HUES64 (cell line): Measurements from ENCODE around the gene SNX8. TPM values are rescaled to one million over a fixed set of nuclear protein-coding genes. Genes with fewer than 3 reads are reported as not detected.
A peak's percentile ranks its signal among the peaks of the same experiment; 100 is the strongest.

Experiments
- H3K27ac ChIP-seq: 2 replicates; pipeline ENCODE4 v1.7.0; 2013; ENCODE audit warnings: low read depth, low read length, inconsistent platforms
- H3K27me3 ChIP-seq: 2 replicates; pipeline ENCODE4 v1.6.1; 2013; ENCODE audit warnings: mild to moderate bottlenecking, low read length; ENCODE audit not compliant: insufficient read depth
- H3K36me3 ChIP-seq: 2 replicates; pipeline ENCODE4 v1.6.1; 2013; ENCODE audit warnings: mild to moderate bottlenecking, low read length; ENCODE audit not compliant: insufficient read depth
- H3K4me1 ChIP-seq: 2 replicates; pipeline ENCODE4 v1.6.1; 2013; ENCODE audit warnings: mild to moderate bottlenecking, low read length, moderate library complexity; ENCODE audit not compliant: insufficient read depth
- H3K4me3 ChIP-seq: 2 replicates; pipeline ENCODE4 v1.5.1; 2013; ENCODE audit warnings: mild to moderate bottlenecking, low read length, moderate library complexity
- H3K9ac ChIP-seq: 2 replicates; pipeline ENCODE4 v1.6.1; 2013; ENCODE audit warnings: mild to moderate bottlenecking, low read depth, low read length
- H3K9me3 ChIP-seq: 2 replicates; pipeline ENCODE4 v1.6.1; 2013; ENCODE audit warnings: low read depth, low read length; ENCODE audit not compliant: insufficient read depth
- WGBS: fragments of 150-250, 120-280 bp; methylation state at CpG from one replicate; pipeline ENCODE4 v1.1.7; 2013; ENCODE audit warnings: missing lambda C conversion rate; 5-methylcytosine and 5-hydroxymethylcytosine counted together
- polyA plus RNA-seq, 2 experiments: library from polyadenylated mRNA; stranded (reverse); fragments of 50-300 nt; gene quantifications; one replicate each; pipeline ENCODE4 v1.2.3, GENCODE V29; 2013

The SNX8 gene
- polyA plus RNA-seq (2013, experiment 1 of 2): 29.7 TPM
- 31.8 TPM for polyA plus RNA-seq (2013, experiment 2 of 2)

- H3K9me3 ChIP-seq: no peaks in the 10 kb centered on the region
- peak within 1 kb of the TSS; percentile 92 for H3K4me3 ChIP-seq
- no peaks in the 10 kb centered on the region for H3K36me3 ChIP-seq
- no peaks in the 10 kb centered on the region for H3K27me3 ChIP-seq
- no peak within 1 kb of the TSS; the same call in 1 of the 2 replicates for H3K27ac ChIP-seq
- H3K4me1 ChIP-seq: peaks cover 8% of the 10 kb centered on the region
- peak within 1 kb of the TSS; percentile 81 for H3K9ac ChIP-seq
- 3% methylated on average over 78 of the region's 78 CpGs for WGBS
Measured at GRCh38 chr7:2314209-2314955, at the start of gene SNX8. Gene SNX8 (minus strand): TSS chr7:2314441. CDS start chr7:2314421, 20 bp downstream.

DNA sequence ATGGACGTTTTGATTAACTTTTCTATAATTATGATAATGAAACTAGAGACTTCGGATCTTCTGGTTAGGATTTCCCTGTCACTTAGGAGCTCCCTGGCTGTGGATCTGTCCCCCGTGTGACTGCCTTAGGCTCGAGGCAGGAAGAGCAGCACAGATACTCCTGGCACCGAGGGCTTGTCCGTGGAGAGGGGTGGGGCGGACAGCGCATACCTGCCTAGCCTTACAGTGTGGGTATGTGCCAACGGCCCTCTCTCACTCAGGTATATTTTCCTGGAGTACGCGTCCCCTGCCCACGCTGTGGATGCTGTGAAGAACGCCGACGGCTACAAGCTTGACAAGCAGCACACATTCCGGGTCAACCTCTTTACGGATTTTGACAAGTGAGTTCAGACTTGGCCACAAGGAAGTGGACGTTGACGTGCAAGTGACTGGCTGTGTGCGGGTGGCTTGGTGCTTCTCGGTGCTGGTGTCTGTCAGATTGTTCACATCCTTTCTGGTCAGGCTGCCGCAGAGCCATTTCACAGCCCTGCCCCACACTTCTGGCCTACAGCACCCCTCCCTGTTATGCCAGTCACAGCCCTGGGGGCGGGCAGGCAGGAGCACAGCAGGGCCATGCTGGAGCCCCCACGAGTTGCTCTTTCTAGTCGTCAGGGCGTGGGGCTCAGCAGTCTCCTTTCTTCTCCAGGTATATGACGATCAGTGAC, 48.3 kb upstream of the SNX8 start:
- Histone ChIP-seq H3K9ac (no peak overlapping the region), H3K4me3 (no peak overlapping the region), H3K27ac (no peak overlapping the region), H3K36me3 (peaks cover 96% of the 10 kb centered on the region), H3K9me3 (no peaks in the 10 kb centered on the region), H3K27me3 (no peaks in the 10 kb centered on the region), H3K4me1 (no peaks in the 10 kb centered on the region)
- WGBS: 95% methylated on average over 27 of the region's 27 CpGs

DNA sequence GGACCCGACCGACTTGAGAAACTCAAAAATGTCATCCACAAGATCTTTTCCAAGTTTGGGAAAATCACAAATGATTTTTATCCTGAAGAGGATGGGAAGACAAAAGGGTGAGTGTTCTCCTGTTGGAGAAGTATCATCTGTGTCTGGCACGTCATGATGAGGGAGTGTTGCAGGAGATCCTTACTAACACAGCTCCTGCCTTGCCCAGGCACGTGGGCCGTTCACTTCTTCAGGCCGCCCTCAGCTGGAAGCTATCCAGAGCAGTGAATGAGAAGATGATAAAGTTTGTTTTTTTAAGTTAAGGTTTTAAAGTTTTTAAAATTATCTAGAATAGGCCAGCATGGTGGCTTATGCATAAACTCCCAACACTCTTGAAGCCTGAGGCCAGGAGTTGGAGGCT, 46.6 kb upstream of the SNX8 start:
- H3K9ac ChIP-seq: no peak overlapping the region
- no peak overlapping the region for H3K4me3 ChIP-seq
- WGBS: 97% methylated on average over 6 of the region's 6 CpGs
- H3K9me3 ChIP-seq: no peaks in the 10 kb centered on the region
- peaks cover 93% of the 10 kb centered on the region for H3K36me3 ChIP-seq
- H3K4me1 ChIP-seq: no peaks in the 10 kb centered on the region
- no peak overlapping the region for H3K27ac ChIP-seq
- no peaks in the 10 kb centered on the region for H3K27me3 ChIP-seq

- no peak overlapping the region for H3K27ac ChIP-seq
- 91% methylated on average over 11 of the region's 11 CpGs for WGBS
- H3K4me1 ChIP-seq: no peaks in the 10 kb centered on the region
Measured at GRCh38 chr7:2359610-2360009, 45.4 kb upstream of the SNX8 start.

DNA sequence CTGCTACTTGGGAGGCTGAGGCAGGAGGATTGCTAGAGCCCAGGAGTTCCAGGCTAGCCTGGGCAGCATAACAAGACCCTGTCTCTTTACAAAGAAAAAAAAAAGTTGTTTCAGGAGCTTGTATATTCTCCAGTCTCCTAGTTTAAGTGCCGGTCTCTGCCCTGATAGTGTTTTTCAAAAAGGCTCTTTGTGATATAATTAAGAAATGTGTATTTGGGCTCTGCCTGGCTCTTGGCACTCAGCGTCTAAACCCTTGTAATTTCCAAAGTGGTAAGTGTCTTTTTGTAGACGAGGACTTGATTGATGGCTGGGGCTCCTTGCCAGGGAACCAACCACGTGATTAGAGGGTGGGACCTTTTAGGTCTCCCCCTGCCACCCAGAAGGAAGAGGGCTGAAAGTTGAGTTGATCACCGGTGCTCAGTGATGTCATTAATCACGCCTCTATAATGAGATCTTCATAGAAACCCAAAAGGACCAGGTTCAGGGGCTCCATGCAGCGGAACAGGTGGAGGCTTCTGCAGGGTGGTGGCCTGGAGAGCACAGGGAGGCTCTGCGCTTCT, 44.8 kb upstream of the SNX8 start:
- no peak overlapping the region for H3K27ac ChIP-seq
- no peak overlapping the region for H3K9ac ChIP-seq

More at GRCh38 chr7:2359610-2360009, 45.4 kb upstream of the SNX8 start:
- Histone ChIP-seq H3K27me3 (no peaks in the 10 kb centered on the region), H3K9me3 (no peaks in the 10 kb centered on the region), H3K4me3 (no peak overlapping the region), H3K9ac (no peak overlapping the region), H3K36me3 (peaks cover 82% of the 10 kb centered on the region)

GRCh38 chr7:2357571-2357970, 43.3 kb upstream of the SNX8 start:
- 94% methylated on average over 6 of the region's 6 CpGs for WGBS
- no peaks in the 10 kb centered on the region; the same call in 1 of the 2 replicates for H3K4me1 ChIP-seq
- no peak overlapping the region for H3K4me3 ChIP-seq
- no peak overlapping the region for H3K27ac ChIP-seq
- H3K36me3 ChIP-seq: peaks cover 63% of the 10 kb centered on the region
- H3K9ac ChIP-seq: no peak overlapping the region
- H3K27me3 ChIP-seq: no peaks in the 10 kb centered on the region
- no peaks in the 10 kb centered on the region for H3K9me3 ChIP-seq

More for the DNA sequence above, 44.8 kb upstream of the SNX8 start:
- no peak overlapping the region for H3K4me3 ChIP-seq
- H3K27me3 ChIP-seq: no peaks in the 10 kb centered on the region
- 93% methylated on average over 8 of the region's 8 CpGs for WGBS
- no peaks in the 10 kb centered on the region for H3K4me1 ChIP-seq
- peaks cover 76% of the 10 kb centered on the region for H3K36me3 ChIP-seq
- no peaks in the 10 kb centered on the region for H3K9me3 ChIP-seq

DNA sequence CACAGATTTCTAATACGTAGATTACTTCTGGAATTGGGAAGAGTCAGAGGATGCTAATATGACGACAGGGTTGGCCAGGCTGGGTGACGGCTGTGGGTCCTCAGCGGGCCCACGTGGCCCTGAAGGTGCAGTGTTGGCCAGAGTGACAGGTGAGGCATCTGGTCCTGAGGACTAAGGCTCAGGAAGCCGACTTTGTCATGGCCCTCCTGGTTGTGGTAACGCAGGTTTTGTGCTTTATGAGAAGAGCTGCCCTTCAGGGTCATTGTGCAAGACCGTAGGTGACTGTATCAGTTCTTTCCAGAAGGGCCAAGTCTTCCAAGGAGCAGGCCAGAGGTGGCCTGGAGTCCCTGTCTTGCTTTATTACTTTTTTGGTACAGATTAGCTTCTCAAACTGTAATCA, 42.9 kb upstream of the SNX8 start:
- no peak overlapping the region for H3K9ac ChIP-seq
- H3K27ac ChIP-seq: no peak overlapping the region
- H3K36me3 ChIP-seq: peaks cover 61% of the 10 kb centered on the region

DNA sequence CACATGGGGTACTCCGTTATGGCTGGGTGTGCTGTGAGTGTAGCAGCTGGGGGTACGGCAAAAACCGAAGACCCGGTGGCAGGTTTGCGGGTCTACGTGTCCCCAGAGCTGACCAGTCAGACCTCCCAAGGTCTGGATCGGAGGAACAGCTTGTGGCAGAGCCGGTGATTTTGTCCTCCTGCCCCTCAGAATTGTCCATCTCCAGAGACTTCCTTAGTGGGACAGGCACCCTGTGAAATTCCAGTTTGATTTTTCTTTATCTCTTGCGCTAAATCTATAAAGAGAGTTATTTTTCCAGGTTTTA, 41.4 kb upstream of the SNX8 start:
- Histone ChIP-seq H3K27me3 (no peaks in the 10 kb centered on the region), H3K27ac (peak overlapping the region; percentile 80; the same call in 1 of the 2 replicates), H3K4me3 (peak overlapping the region; percentile 86), H3K4me1 (no peaks in the 10 kb centered on the region; the same call in 1 of the 2 replicates), H3K9ac (peak overlapping the region; percentile 100), H3K36me3 (peaks cover 50% of the 10 kb centered on the region), H3K9me3 (no peaks in the 10 kb centered on the region)
- WGBS: 7% methylated on average over 9 of the region's 9 CpGs

More for the DNA sequence above, 42.9 kb upstream of the SNX8 start:
- Histone ChIP-seq H3K9me3 (no peaks in the 10 kb centered on the region), H3K27me3 (no peaks in the 10 kb centered on the region), H3K4me1 (no peaks in the 10 kb centered on the region; the same call in 1 of the 2 replicates), H3K4me3 (peak overlapping the region; percentile 4; the same call in 1 of the 2 replicates)
- WGBS: 92% methylated on average over 8 of the region's 8 CpGs

- H3K27me3 ChIP-seq: no peaks in the 10 kb centered on the region
- H3K4me1 ChIP-seq: no peaks in the 10 kb centered on the region; the same call in 1 of the 2 replicates
- peak overlapping the region; percentile 86 for H3K4me3 ChIP-seq
- H3K27ac ChIP-seq: peak overlapping the region; percentile 80
- H3K9me3 ChIP-seq: no peaks in the 10 kb centered on the region
- H3K36me3 ChIP-seq: peaks cover 44% of the 10 kb centered on the region
- under 1% methylated on average over 92 of the region's 92 CpGs for WGBS
- H3K9ac ChIP-seq: peak overlapping the region; percentile 100
Measured at GRCh38 chr7:2354939-2355704, 40.9 kb upstream of the SNX8 start.

DNA sequence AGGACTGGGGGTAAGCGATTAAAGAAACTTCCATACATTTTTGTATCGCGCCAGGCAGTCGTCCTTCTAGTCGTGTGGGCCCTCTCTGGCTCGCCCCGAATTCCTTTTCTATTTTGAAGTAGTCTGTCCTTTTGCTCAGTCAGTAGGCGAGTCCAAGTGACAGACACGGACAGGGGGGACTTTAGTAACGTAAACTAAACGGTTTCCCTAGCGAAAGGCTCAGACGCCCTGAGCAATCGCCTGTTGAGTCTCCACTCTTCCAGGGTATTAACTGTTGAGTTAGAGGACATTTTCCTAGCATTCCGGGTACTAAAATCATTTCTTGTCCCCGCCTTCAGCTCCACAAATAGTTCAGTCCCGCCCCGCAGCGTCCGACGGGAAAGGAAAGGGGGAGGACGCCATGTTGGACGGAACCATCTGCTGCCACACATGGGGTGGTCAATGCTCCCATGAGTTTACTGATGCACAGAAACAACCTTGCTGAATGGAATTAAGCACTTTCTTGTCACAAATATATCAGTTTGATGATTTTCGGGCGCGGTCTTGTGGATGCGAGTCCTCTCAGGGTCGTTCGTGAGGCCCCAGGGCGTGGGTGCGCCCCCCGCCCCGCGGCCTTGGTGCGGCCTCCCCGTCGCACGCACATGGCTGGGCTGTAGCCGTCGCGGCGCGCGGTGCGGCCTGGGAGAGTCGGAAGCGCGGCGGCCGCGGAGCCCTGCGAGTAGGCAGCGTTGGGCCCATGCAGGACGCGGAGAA, 40.1 kb upstream of the SNX8 start, which contains the start of gene EIF3B:
Gene EIF3B, plus strand, starts transcription at position 642 of the 753 bp plus-strand sequence. Its CDS starts 95 bp downstream, at position 737.
- Histone ChIP-seq H3K36me3 (peaks cover 37% of the 10 kb centered on the region), H3K27me3 (no peaks in the 10 kb centered on the region), H3K9ac (peak within 1 kb of the TSS; percentile 100), H3K4me3 (peak within 1 kb of the TSS; percentile 86), H3K9me3 (no peaks in the 10 kb centered on the region), H3K27ac (peak within 1 kb of the TSS; percentile 98), H3K4me1 (no peaks in the 10 kb centered on the region; the same call in 1 of the 2 replicates)
- WGBS: under 1% methylated on average over 55 of the region's 55 CpGs
